Measurements from ENCODE around the gene EFNA1.

Gene EFNA1

GRCh38 chr1:155131285-155131684 lies 3.6 kb downstream of the EFNA1 start:
- DNase-seq (ENCODE audit: low read depth): no peak
- no peak for TF ChIP-seq CTCF (conservative IDR thresholded peaks at IDR 0.05; ENCODE audit: low read depth, low read length)
- H3K4me3 ChIP-seq (ENCODE audit: low read length): no peak overlapping the region

DNA sequence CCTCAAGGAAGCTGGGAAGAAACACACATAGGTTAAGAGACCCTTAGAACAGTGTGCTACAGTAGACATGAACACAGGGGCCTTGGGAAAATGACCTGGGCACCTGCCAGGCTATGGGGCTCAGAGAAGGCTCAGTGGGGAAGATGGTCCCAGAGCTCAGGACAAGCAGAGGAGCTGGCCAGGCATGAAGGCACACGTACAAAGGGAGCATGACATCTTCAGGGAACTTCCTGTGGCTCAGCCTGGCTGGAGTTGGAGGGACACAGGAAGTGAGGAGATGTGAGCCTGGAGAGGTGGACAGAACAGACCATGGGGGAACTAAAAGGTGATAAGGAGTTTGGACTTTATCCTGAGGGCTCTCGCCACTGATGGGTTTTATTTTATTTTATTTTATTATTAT lies 4.2 kb downstream of the EFNA1 start:
- H3K4me3 ChIP-seq (ENCODE audit: low read length): no peak overlapping the region
- no peak for DNase-seq (ENCODE audit: low read depth)
- no peak for TF ChIP-seq CTCF (conservative IDR thresholded peaks at IDR 0.05; ENCODE audit: low read depth, low read length)

GRCh38 chr1:155133799-155134281 lies 6.2 kb downstream of the EFNA1 start:
- no peak for DNase-seq (ENCODE audit: low read depth)
- no peak for TF ChIP-seq CTCF (conservative IDR thresholded peaks at IDR 0.05; ENCODE audit: low read depth, low read length)
- no peak overlapping the region for H3K4me3 ChIP-seq (ENCODE audit: low read length)

GRCh38 chr1:155134322-155134721 lies 6.6 kb downstream of the EFNA1 start:
- DNase-seq (ENCODE audit: low read depth): no peak
- no peak for TF ChIP-seq CTCF (conservative IDR thresholded peaks at IDR 0.05; ENCODE audit: low read depth, low read length)
- H3K4me3 ChIP-seq (ENCODE audit: low read length): no peak overlapping the region

DNA sequence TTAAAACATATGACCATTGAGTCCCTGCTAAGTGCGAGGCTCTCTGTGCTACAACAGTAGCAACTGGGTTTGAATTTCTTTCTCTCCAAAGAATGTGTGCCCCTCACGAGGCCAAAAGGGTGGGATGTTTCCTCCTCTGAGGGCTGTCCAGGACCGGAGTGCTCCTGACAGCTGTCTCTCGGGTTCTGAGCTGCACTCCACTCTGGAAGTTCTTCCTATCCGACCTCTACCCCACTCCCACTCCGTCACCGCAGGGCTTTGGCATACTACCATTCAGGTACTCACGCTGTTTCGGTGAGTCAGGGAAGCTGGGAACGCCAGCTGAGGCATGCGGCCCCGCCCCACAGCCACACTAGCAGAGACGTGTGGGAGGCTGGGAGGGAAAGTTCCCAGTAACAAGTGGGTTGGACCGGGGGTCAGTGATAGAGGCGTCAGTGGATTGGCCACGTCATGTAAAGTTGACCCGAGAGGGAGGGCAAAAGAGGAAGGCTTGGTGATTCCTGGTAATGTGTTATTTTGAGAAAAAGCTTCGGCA lies 7.3 kb downstream of the EFNA1 start:
- peak overlapping the region; percentile 85 for H3K4me3 ChIP-seq (ENCODE audit: low read length)
- no peak for TF ChIP-seq CTCF (conservative IDR thresholded peaks at IDR 0.05; ENCODE audit: low read depth, low read length)
- peak; percentile 91 for DNase-seq (ENCODE audit: low read depth)

GRCh38 chr1:155135415-155136028 lies 7.8 kb downstream of the EFNA1 start, which contains the start of gene SLC50A1:
SLC50A1 (plus strand) TSS chr1:155135852; CDS start chr1:155135912, 60 bp downstream.
- no peak for TF ChIP-seq CTCF (conservative IDR thresholded peaks at IDR 0.05; ENCODE audit: low read depth, low read length)
- H3K4me3 ChIP-seq (ENCODE audit: low read length): peak within 1 kb of the TSS; percentile 85
- peak; percentile 77 for DNase-seq (ENCODE audit: low read depth)

- no peak for TF ChIP-seq CTCF (conservative IDR thresholded peaks at IDR 0.05; ENCODE audit: low read depth, low read length)
- DNase-seq (ENCODE audit: low read depth): no peak
- H3K4me3 ChIP-seq (ENCODE audit: low read length): peak overlapping the region; percentile 37
Measured at GRCh38 chr1:155136748-155137147, 9.1 kb downstream of the EFNA1 start.
